ENCODE results near the gene UCK2.

- TF ChIP-seq CTCF (conservative IDR thresholded peaks at IDR 0.05) (no peak), ZFX (IDR thresholded peaks at IDR 0.05) (no peak)
Measured at GRCh38 chr1:165860065-165860464, 32.7 kb downstream of the UCK2 start.
